HepG2 (cell line): ENCODE data around the gene GJA9. TPM values are rescaled to one million over a fixed set of nuclear protein-coding genes. Genes with fewer than 3 reads are reported as not detected.
A peak's percentile ranks its signal among the peaks of the same experiment; 100 is the strongest.

Experiments used
- HNRNPH1 ChIP-seq: fragments of 200-400 bp; formaldehyde crosslinking; optimal IDR thresholded peaks from 2 replicates; pipeline ENCODE3; 2017; ENCODE audit warnings: mild to moderate bottlenecking, low read depth, low read length
- JUND ChIP-seq: sonication (generic); formaldehyde crosslinking; IDR thresholded peaks from 2 replicates; pipeline ENCODE4 v1.8.0; 2022; ENCODE audit warnings: mild to moderate bottlenecking, missing genetic modification reagents
- KAT8 ChIP-seq: IDR thresholded peaks from 2 replicates; pipeline ENCODE4 v1.6.1; 2016; ENCODE audit warnings: missing genetic modification reagents, missing compliant biosample characterization
- MYC ChIP-seq: sonication (generic); formaldehyde crosslinking; IDR thresholded peaks from 2 replicates; pipeline ENCODE4 v1.9.0; 2021; ENCODE audit warnings: missing genetic modification reagents, borderline replicate concordance
- NFIB ChIP-seq: sonication (generic); formaldehyde crosslinking; IDR thresholded peaks from 2 replicates; pipeline ENCODE4 v1.9.0; 2021; ENCODE audit warnings: missing genetic modification reagents, mild to moderate bottlenecking, borderline replicate concordance
- ONECUT2 ChIP-seq: sonication (generic); formaldehyde crosslinking; IDR thresholded peaks from 2 replicates; pipeline ENCODE4 v1.4.0; 2020; ENCODE audit warnings: missing genetic modification reagents
- PHF5A ChIP-seq: IDR thresholded peaks from one replicate; pipeline ENCODE4 v1.6.1; 2018; ENCODE audit warnings: low read depth, missing genetic modification reagents; ENCODE audit not compliant: unreplicated experiment
- POLR2A ChIP-seq, 2 experiments: IDR thresholded peaks; 2 replicates each; pipeline ENCODE4 v1.6.1; 2011; ENCODE audit warnings: low read depth in 2 of 2, low read length in 2 of 2, mild to moderate bottlenecking in 1 of 2, moderate library complexity in 1 of 2; ENCODE audit not compliant: insufficient read depth in 1 of 2
- SAP130 ChIP-seq: IDR thresholded peaks from 2 replicates; pipeline ENCODE4 v1.6.1; 2016; ENCODE audit warnings: low read depth
- U2AF2 ChIP-seq: fragments of 200-400 bp; formaldehyde crosslinking; IDR thresholded peaks from 2 replicates; pipeline ENCODE4 v1.6.1; 2017; ENCODE audit warnings: low read depth, mild to moderate bottlenecking, low read length
- ZNF17 ChIP-seq: sonication (generic); formaldehyde crosslinking; IDR thresholded peaks from 2 replicates; pipeline ENCODE4 v1.5.0; 2020; ENCODE audit warnings: mild to moderate bottlenecking, missing genetic modification reagents
- ZNF263 ChIP-seq: sonication (generic); formaldehyde crosslinking; IDR thresholded peaks from 2 replicates; pipeline ENCODE4 v1.4.0; 2020; ENCODE audit warnings: missing genetic modification reagents
- ZNF296 ChIP-seq: sonication (generic); formaldehyde crosslinking; conservative IDR thresholded peaks from 2 replicates; pipeline ENCODE4 v1.5.0; 2020; ENCODE audit warnings: mild to moderate bottlenecking, missing genetic modification reagents
- ZNF30 ChIP-seq: sonication (generic); formaldehyde crosslinking; IDR thresholded peaks from 2 replicates; pipeline ENCODE4 v1.5.0; 2020; ENCODE audit warnings: mild to moderate bottlenecking, missing genetic modification reagents
- ZNF331 ChIP-seq: sonication (generic); formaldehyde crosslinking; IDR thresholded peaks from 2 replicates; pipeline ENCODE4 v1.4.0; 2020; ENCODE audit warnings: missing genetic modification reagents
- ZNF549 ChIP-seq: sonication (generic); formaldehyde crosslinking; IDR thresholded peaks from 2 replicates; pipeline ENCODE4 v1.5.0; 2020; ENCODE audit warnings: missing genetic modification reagents
- ZNF790 ChIP-seq: sonication (generic); formaldehyde crosslinking; IDR thresholded peaks from 2 replicates; pipeline ENCODE4 v1.8.0; 2022; ENCODE audit warnings: missing genetic modification reagents, mild to moderate bottlenecking, borderline replicate concordance
- ZNF879 ChIP-seq: sonication (generic); formaldehyde crosslinking; IDR thresholded peaks from 2 replicates; pipeline ENCODE4 v1.8.1; 2023; ENCODE audit warnings: missing genetic modification reagents
- polyA plus RNA-seq, 8 experiments: library from polyadenylated mRNA; depleted of rRNA in 3 of 8; stranded (reverse) in 7 of 8; unstranded in 1 of 8; fragments of >200 nt; fragmentation: Illumina TruSeq in 4 of 8; extraction: Trizol in 4 of 8; gene quantifications; 2 replicates each; pipeline versions ENCODE4 v1.2.1 to v1.2.3, GENCODE V29; 2011 to 2016; ENCODE audit warnings: low read depth in 4 of 8, missing spikeins in 1 of 8, mixed read lengths in 1 of 8; ENCODE audit not compliant: insufficient read depth in 1 of 8
- total RNA-seq, 5 experiments: library from RNA; depleted of rRNA; stranded (reverse); fragments of >200 nt; fragmentation: Illumina TruSeq; extraction: Trizol; gene quantifications; 2 replicates each; pipeline ENCODE4 v1.2.3, GENCODE V29; 2016; ENCODE audit warnings: low read depth in 1 of 5
- TF ChIP-seq, protein P1 (sequence below): IDR thresholded peaks from 2 replicates; pipeline ENCODE4 v1.6.1; 2016; ENCODE audit warnings: low read depth, borderline replicate concordance
- TF ChIP-seq, protein P2 (sequence below): sonication (generic); formaldehyde crosslinking; IDR thresholded peaks from 2 replicates; pipeline ENCODE4 v1.5.1; 2020; ENCODE audit warnings: mild to moderate bottlenecking, missing genetic modification reagents, moderate library complexity
- TF ChIP-seq, protein P3 (sequence below): fragments of 450-650 bp; IDR thresholded peaks from 2 replicates; pipeline ENCODE4 v1.6.1; 2016
- TF ChIP-seq, protein P4 (sequence below): sonication (generic); formaldehyde crosslinking; IDR thresholded peaks from 2 replicates; pipeline ENCODE4 v1.8.1; 2023; ENCODE audit warnings: mild to moderate bottlenecking, missing genetic modification reagents, borderline replicate concordance
- TF ChIP-seq, protein P5 (sequence below): sonication (generic); formaldehyde crosslinking; IDR thresholded peaks from 2 replicates; pipeline ENCODE4 v1.4.0; 2020; ENCODE audit warnings: mild to moderate bottlenecking, low read depth, missing genetic modification reagents

Gene GJA9
- total and polyA plus RNA-seq, 2 of the 13 experiments (the other 11 are each of a cell fraction or from before 2014, with no cell fraction given), result 0.08 to 0.13 TPM

DNA sequence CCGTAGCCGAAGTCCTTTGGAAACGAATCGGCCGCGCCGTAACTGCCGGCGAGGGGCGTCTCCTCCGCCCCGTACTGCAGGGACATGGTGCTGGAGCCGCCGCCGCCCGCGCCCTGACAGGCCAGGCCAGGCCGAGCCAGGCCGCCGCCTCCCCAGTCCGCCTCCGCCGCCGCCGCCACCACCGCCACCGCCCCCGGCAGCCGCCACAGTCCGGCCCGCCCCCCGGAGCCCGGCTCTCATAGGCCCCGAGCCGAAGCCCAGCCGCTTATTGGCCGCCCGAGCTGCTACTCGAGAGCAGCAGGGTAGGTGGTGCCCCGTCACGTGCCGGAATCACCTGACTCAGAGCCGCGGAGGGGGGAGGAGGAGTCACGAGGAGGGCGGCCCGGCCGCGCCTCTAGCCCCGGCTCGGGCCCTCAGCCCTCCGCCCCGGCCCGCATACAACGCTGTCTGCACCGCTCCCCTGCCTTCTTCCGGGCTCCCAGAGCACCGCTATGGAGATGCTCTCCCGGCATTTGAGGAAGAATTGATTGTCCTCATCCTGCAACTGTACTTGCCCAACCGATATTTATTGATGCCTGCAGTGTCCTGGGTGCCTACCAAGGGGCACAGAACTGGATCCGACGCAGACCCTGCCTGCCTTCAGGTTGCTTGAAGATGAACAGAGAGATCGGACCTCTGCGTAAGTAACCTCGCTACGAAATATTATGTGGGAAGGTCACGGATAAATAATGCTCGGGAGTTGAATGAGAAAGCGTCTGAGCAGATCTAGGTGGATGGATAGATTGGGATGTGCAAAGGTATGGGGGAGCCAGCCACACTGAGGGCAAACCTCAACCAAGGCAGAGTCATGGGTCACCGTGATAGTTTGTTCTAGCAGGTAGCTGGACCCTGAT, 21.6 kb downstream of the GJA9 start, which contains the start of gene RRAGC (continued):
- TF ChIP-seq, protein P1, sequence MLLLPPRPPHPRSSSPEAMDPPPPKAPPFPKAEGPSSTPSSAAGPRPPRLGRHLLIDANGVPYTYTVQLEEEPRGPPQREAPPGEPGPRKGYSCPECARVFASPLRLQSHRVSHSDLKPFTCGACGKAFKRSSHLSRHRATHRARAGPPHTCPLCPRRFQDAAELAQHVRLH (CRISPR knock-in tag), result peak; percentile 54
- TF ChIP-seq U2AF2 (no peak), ZNF263 (0 out of 2 replicates have a peak, but pooled peaks have one; percentile 42), PHF5A (CRISPR knock-in tag) (no peak), ZNF331 (CRISPR knock-in tag) (peak; percentile 43; the same call in 1 of the 2 replicates), SAP130 (CRISPR knock-in tag) (peak; percentile 96), ONECUT2 (no peak), ZNF30 (CRISPR knock-in tag) (no peak), ZNF17 (CRISPR knock-in tag) (no peak), POLR2A (IDR thresholded peaks at IDR 0.05; ENCODE audit: insufficient read depth in 1 of 2, low read depth in 2 of 2, low read length in 2 of 2) (peak; percentile 40 to 66), ZNF549 (CRISPR knock-in tag) (no peak), JUND (CRISPR knock-in tag) (peak; percentile 30; the same call in 1 of the 2 replicates), ZNF790 (0 out of 2 replicates have a peak, but pooled peaks have one; percentile 57), ZNF296 (CRISPR knock-in tag) (no peak), ZNF879 (no peak), HNRNPH1 (no peak), MYC (CRISPR knock-in tag) (peak; percentile 80), KAT8 (CRISPR knock-in tag) (peak; percentile 88), NFIB (CRISPR knock-in tag) (no peak)
- TF ChIP-seq, protein P2, sequence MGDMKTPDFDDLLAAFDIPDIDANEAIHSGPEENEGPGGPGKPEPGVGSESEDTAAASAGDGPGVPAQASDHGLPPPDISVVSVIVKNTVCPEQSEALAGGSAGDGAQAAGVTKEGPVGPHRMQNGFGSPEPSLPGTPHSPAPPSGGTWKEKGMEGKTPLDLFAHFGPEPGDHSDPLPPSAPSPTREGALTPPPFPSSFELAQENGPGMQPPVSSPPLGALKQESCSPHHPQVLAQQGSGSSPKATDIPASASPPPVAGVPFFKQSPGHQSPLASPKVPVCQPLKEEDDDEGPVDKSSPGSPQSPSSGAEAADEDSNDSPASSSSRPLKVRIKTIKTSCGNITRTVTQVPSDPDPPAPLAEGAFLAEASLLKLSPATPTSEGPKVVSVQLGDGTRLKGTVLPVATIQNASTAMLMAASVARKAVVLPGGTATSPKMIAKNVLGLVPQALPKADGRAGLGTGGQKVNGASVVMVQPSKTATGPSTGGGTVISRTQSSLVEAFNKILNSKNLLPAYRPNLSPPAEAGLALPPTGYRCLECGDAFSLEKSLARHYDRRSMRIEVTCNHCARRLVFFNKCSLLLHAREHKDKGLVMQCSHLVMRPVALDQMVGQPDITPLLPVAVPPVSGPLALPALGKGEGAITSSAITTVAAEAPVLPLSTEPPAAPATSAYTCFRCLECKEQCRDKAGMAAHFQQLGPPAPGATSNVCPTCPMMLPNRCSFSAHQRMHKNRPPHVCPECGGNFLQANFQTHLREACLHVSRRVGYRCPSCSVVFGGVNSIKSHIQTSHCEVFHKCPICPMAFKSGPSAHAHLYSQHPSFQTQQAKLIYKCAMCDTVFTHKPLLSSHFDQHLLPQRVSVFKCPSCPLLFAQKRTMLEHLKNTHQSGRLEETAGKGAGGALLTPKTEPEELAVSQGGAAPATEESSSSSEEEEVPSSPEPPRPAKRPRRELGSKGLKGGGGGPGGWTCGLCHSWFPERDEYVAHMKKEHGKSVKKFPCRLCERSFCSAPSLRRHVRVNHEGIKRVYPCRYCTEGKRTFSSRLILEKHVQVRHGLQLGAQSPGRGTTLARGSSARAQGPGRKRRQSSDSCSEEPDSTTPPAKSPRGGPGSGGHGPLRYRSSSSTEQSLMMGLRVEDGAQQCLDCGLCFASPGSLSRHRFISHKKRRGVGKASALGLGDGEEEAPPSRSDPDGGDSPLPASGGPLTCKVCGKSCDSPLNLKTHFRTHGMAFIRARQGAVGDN (CRISPR knock-in tag), result peak; percentile 79
- TF ChIP-seq, protein P3, sequence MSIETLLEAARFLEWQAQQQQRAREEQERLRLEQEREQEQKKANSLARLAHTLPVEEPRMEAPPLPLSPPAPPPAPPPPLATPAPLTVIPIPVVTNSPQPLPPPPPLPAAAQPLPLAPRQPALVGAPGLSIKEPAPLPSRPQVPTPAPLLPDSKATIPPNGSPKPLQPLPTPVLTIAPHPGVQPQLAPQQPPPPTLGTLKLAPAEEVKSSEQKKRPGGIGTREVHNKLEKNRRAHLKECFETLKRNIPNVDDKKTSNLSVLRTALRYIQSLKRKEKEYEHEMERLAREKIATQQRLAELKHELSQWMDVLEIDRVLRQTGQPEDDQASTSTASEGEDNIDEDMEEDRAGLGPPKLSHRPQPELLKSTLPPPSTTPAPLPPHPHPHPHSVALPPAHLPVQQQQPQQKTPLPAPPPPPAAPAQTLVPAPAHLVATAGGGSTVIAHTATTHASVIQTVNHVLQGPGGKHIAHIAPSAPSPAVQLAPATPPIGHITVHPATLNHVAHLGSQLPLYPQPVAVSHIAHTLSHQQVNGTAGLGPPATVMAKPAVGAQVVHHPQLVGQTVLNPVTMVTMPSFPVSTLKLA, result peak; percentile 84
- TF ChIP-seq, protein P4, sequence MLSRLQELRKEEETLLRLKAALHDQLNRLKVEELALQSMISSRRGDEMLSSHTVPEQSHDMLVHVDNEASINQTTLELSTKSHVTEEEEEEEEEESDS (CRISPR knock-in tag), result 0 out of 2 replicates have a peak, but pooled peaks have one; percentile 42
- TF ChIP-seq, protein P5, sequence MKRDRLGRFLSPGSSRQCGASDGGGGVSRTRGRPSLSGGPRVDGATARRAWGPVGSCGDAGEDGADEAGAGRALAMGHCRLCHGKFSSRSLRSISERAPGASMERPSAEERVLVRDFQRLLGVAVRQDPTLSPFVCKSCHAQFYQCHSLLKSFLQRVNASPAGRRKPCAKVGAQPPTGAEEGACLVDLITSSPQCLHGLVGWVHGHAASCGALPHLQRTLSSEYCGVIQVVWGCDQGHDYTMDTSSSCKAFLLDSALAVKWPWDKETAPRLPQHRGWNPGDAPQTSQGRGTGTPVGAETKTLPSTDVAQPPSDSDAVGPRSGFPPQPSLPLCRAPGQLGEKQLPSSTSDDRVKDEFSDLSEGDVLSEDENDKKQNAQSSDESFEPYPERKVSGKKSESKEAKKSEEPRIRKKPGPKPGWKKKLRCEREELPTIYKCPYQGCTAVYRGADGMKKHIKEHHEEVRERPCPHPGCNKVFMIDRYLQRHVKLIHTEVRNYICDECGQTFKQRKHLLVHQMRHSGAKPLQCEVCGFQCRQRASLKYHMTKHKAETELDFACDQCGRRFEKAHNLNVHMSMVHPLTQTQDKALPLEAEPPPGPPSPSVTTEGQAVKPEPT, result no peak; the same call in 1 of the 2 replicates
